Liver (tissue), 2 donors: ENCODE measurements around the gene CD37.
"Not testable (repeated sequence)": the region's sequence is repeated elsewhere in the genome, so short reads cannot be mapped to it uniquely, and the experiment has no call there.

Experiments
- YY1 ChIP-seq: IDR thresholded peaks from 2 replicates; pipeline ENCODE4 v1.6.1; 2016; ENCODE audit warnings: antibody characterized with exemption, mild to moderate bottlenecking
- TF ChIP-seq, protein P1 (sequence below): fragments of 150-350 bp; IDR thresholded peaks from 2 replicates; pipeline ENCODE4 v1.5.1; 2017; ENCODE audit warnings: improper control_type of control experiment, low read depth, low read length; ENCODE audit not compliant: missing input control
- TF ChIP-seq, protein P2 (sequence below): IDR thresholded peaks from 2 replicates; pipeline ENCODE4 v1.6.1; 2016; ENCODE audit warnings: antibody characterized with exemption
- donor health status: healthy.

DNA sequence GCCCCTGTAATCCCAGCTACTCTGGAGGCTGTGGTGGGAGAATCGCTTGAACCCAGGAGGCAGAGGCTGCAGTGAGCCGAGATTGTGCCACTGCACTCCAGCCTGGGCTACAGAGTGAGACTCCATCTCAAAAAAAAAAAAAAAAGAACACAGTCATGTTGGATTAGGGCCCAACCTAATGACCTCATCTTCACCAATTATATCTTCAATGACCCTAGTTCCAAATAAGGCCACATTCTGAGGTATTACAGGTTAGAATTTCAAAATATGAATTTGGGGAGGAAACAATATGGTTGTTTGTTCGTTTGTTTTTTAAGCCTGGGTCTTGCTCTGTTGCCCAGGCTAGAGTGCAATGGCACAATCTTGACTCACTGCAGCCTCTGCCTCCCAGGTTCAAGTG, 38.0 kb downstream of the CD37 start:
- TF ChIP-seq, protein P1, sequence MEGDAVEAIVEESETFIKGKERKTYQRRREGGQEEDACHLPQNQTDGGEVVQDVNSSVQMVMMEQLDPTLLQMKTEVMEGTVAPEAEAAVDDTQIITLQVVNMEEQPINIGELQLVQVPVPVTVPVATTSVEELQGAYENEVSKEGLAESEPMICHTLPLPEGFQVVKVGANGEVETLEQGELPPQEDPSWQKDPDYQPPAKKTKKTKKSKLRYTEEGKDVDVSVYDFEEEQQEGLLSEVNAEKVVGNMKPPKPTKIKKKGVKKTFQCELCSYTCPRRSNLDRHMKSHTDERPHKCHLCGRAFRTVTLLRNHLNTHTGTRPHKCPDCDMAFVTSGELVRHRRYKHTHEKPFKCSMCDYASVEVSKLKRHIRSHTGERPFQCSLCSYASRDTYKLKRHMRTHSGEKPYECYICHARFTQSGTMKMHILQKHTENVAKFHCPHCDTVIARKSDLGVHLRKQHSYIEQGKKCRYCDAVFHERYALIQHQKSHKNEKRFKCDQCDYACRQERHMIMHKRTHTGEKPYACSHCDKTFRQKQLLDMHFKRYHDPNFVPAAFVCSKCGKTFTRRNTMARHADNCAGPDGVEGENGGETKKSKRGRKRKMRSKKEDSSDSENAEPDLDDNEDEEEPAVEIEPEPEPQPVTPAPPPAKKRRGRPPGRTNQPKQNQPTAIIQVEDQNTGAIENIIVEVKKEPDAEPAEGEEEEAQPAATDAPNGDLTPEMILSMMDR, result not testable (repeated sequence)
- TF ChIP-seq YY1, result not testable (repeated sequence)
- TF ChIP-seq, protein P2, sequence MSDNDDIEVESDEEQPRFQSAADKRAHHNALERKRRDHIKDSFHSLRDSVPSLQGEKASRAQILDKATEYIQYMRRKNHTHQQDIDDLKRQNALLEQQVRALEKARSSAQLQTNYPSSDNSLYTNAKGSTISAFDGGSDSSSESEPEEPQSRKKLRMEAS, result not testable (repeated sequence)
